Bone marrow (tissue), 2 donors: ENCODE data around the gene SLC35E1.
"Not testable (repeated sequence)": the region's sequence is repeated elsewhere in the genome, so short reads cannot be mapped to it uniquely, and the experiment has no call there.

Experiments
- DNase-seq, 2 donors: peaks; one replicate each; lab custom pipeline; 2025; lab: John Stamatoyannopoulos, UW

Gene SLC35E1

DNA sequence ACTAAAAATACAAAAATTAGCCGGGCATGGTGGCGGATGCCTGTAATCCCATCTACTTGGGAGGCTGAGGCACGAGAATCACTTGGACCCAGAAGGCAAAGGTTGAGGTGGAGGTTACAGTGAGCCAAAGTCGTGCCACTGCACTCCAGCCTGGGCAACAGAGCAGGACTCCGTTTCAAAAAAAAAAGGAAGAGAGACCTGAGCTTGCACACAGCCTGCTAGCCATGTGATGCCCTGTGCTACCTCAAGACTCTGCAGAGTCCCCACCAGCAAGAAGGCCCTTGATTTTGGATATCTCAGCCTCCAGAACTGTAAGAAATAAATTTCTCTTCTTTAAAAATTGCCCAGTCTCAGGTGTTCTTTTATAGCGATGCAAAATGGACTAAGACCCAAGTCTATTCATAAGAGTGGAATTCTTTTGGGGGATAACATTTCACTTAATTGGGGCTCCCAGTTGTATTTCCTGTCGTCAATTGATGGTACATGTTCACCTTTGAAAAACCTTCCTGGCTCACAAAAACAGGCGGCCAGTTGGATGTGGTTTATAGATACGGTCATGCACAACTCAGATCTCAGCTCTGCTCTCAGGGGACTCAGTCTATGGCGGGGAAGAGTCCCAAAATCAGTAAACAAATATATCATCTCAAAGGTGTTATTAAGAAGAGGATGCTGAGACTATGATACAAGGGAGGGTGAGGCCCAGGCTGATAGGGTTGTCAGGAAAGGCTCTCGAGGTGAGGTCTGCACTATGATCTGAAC is 27.6 kb downstream of the SLC35E1 start:
- DNase-seq = no peak

DNA sequence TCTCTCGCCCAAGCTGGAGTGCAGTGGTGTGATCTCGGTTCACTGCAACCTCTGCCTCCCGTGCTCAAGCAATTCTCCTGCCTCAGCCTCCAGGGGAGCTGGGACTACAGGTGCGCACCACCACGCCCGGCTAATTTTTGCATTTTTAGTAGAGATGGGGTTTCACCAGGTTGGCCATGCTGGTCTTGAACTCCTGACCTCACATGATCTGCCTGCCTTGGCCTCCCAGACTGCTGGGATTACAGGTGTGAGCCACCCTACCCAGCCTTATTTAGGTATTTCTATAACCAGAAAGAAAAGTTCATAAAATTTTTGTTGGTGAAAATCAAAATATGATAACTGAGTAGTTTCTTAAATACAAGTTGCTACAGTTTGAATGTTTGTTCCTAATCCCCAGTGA is 28.5 kb downstream of the SLC35E1 start:
- DNase-seq = not testable (repeated sequence)

DNA sequence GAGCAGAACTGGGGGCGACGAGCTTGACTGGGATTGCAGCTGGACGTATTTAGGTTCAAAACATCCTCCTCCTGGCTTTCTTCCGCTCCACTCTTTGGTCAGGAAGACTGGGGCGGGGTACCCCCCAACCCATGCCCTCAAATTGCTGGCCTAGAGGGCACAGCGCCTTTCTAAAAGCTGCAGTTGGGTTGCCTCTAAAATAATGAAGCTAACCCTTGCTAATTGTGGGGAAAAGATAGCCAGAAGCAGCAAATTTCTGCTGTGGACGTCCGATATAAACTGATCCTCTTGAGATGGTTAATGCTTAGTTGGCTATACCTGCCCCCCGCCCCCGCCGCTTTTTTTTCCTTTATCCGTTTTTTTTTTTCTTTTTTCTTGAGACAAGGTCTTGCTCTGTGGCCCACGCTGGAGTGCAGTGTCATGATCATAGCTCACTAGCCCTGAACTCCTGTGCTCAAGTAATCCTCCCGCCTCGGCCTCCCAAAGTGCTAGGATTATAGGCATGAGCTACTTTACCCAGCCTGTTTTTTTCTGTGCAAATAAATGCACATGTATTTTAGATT is 29.2 kb downstream of the SLC35E1 start:
- DNase-seq = no peak

DNA sequence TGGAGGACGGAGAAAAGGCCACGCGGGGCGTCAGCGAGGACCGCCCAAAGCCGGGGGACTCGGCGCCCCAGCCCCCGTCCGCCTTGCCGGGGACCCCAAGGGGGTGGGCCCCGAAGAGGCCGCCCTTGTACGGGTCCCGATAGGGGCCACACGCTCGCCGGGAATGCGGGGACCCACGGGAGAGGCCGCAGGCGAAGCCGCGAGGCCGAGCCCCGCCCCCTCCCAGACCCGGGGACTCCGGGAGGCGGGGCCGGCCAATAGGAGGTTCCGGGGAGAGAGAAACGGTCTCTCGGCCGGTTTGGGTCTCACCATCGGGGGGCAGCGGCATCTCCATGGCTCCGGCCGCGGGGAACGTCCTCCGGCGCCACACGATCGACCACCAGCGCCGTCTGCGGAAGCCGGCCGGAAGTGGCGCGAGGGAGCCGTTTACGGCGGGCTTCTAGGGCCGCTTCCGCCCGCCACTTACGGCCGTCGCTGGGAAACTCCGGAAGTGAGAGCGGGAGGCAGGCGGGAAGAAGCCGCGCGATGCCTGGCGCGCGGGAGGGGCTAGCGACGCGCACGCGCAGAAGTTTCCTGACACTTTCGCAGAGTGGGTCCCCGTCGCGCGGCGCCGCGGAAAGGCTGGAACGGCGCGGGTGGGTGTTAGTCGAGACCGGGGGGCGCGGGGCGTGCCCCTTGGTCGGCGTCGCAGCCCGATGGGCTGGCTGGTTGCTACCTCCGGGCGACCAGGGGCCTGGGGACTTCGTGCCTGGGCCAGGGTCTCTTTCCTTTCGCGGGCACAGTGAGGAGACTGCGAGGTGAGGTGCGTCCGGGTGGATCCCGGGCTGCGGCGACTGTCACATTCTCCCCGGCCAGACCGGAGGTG is 29.9 kb downstream of the SLC35E1 start, which contains the start of gene CHERP:
Gene CHERP, minus strand, starts transcription at position 393 of the 865 bp plus-strand sequence. Its CDS starts 59 bp downstream, at position 334.
- DNase-seq = peak; percentile 87 to 94

DNA sequence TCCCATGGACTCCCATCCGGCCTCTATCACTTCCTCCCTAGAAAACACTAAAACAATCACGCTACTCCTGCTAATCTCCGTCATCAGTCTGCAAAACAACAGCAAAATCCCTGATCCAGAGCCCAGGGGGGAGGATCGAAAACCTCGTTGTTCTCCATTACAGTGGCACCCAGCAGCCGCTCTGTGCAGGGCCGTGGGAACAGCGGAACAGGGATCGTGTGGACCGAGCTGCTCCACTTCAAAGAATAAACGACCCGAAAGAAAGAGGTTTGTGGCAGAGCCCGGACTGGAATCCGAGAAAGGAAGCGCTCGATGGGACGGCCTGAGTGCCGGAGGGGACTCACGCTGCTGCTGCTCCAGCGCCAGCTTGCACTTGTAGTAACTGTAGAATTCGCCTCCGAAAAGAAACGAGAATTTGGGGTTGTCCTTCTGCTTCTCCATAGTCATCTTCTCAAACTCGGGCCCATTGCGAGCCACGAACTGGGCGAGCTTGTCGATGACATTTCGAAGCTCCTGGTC is 30.6 kb downstream of the SLC35E1 start:
- no peak for DNase-seq

DNA sequence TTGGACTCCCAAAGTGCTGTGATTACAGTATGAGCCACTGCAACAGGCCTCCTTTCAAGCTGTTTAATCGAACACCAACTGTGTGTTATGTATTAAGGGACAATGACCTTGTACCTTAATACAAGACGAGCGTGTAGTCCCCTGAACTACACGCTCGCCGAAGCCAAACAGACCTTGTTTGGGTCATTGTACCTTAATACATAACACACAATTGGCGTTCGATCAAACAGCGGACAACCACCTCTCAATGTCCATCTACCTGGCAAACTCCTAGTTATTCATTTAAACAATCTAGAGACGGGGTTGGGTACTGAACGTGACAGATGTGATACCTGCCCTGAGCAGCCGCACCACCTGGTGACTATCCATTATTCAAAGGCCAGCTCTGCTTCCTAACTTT is 31.3 kb downstream of the SLC35E1 start:
- no peak for DNase-seq

DNA sequence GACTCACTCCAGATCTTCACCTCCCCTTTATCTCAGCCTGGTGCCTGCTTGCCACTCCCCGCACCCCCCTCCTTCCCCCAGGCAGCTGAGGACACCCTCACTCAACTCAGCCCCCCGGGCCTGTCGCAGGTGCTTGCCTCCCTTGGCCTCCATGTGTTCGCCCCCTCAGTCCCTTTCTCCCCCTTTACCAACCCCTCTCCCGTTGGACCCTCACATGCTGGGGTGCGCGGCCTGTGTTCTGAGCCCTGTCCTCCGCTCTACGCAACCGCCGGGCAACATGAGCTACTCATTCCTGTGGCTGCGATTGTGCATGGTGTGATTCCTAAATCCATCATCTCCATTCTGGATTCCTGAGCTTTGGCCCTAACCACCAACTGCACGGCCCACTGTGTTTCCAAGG is 35.1 kb downstream of the SLC35E1 start:
- DNase-seq = no peak

DNA sequence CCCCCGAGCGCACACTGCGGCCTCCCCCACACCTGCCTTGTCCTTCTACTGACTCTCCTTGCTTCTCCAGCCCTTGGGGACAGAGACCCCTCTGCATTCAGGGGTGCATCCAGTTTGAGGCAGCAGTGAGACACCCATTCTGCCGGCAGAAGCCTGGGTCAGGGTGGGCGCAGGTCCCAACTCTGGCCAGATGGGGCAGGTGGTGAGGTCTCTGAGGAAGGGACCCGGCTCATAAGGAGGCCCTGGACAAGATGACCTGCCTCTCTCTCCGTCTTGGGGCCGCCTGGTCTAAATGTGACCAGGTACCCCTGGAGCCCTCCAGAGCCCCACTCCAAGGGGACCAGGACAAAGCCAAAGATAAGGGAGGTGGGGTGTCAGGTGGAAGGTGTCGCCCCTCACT is 36.1 kb downstream of the SLC35E1 start:
- no peak for DNase-seq

DNA sequence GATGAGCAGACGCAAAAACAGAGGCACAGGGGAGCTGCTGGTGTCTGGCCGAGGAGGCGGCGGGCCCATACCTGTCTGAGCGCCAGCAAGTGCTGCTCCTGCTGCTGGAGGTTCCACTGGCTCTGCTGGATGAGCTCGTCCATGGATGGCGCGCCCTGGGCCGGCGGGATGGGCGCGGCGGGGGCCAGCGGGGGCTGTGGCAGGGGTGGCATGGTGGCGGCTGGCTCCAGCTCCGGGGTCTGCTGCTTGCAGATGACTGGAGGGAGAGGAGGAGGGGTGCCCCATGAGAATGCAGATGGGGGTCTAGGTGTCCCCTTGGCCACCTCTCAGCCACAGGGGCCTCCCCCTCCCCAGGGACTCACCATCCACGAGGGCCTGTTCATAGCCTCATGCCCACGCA is 36.8 kb downstream of the SLC35E1 start:
- DNase-seq = no peak

DNA sequence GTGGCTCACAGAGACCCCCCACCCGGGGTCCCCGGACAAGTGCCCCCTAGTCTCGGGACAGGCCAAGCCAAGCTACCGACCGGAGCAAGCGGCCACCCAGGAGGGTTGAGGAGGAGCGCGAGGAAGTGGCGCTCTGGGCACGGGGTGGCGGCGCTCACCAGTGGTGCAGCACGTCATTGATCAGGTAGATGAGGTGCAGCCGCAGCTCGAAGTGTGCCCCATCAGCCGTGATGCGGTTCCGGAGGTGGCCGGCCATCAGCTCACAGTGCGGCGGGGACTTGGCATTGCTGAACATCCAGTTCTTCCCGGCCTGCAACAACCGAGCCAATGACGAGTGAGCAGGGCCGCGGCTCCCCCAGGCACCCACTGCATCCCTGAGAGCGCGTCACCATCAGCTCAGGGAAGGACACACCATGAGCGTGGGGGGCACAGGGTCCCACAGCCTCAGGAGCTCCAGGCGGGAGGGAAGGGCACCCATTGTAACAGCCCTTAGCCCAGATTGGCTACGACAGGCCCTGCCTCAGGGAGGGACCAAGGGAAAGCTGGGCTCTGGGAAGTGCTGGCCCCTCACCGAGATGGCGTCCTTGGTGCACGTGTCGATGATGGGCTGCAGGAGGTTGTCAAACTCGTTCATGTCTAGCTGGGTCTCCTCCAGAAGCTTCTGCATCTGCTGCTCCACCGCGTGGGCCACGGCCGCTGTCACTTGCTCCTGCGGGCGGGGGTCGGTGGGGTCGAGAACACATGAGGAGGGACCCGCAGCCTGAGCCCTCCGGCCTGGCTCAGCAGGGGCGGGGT is 39.6 kb downstream of the SLC35E1 start:
- DNase-seq = no peak

DNA sequence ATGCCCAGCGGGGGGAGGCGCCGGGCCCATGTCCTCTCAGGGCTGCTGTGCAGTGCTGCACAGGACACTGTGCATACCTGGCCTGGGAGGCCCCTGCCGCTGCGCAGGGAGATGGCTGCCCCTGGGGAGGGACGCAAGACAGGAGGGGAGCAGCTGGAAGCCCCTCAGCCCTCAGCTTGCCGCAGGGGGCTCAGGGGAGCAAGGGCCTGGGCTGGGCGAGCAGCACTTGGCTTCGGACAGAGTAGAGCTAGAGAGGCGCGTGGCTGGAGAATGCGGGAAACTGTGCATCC is 40.9 kb downstream of the SLC35E1 start:
- no peak for DNase-seq

DNA sequence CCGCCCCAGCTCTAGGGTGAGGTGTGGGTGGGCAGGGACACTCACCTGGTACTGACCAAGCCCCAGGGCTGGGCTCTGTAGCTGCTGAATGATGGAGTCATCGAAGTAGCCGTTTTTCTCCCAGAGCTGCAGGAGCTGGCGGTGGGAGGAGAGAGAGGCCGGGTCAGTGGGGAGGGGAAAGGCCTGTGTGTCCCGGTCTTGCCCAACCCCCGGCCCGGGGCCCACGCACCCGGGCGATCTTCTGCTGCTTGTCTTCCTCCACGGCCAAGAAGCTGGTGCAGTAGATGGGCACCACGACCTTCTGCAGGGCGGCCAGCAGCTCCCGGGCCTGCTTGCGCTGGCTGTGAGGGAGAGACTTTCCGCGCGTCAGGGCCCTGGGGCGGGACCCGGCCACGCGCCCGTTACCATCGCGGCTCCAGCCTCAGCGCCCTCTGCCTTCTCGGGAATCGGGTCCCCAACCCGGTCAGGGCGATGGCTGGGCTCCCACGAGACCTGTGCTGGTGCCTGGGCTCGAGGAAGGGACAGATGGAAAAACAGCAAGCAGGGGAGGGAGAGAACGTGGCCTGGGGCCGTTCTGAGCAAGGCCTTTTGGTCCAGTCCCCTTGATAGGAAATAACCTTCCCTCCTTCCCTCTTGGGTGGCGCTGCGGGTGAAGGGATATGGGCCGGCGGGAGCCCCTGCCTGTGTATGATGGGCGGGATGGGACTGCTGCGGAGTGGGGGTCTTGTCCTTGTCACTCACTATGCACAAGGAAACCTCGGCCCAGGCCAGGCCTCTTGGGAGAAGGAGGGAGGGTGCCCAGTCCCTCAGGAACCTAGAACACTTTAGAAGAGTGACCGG is 41.5 kb downstream of the SLC35E1 start:
- no peak for DNase-seq

DNA sequence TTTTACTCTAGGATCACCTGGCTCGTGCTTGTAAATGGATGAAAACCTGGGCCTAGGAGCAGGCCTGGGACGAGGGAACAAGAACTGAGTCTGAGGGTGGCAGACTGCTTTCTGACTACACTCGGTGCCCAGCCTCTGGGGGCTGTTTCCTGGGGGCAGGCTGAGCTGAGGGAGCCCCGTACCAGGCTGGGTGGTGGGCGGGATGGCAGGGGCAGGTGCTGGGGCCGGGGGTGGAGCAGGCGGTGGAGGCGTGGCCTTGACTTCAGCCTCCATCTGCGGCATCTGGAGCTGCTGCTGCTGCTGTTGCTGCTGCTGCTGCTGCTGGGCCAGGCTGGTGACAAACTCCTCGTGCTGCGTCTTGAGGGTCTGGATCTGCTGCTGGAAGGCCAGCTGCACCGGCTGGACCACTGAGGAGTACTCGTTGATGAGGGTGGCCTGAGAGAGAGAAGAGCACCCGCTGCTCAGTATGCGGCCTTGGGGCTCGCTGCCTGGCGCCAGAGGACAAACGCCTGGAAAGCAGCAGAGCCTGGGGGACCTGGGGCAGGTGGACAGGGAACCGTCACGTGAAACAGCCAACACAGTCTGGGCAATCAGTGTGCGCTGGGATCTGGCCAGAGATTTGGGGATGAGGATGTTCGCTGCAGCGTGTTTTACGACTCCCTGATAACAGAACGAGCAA is 42.6 kb downstream of the SLC35E1 start:
- no peak for DNase-seq

DNA sequence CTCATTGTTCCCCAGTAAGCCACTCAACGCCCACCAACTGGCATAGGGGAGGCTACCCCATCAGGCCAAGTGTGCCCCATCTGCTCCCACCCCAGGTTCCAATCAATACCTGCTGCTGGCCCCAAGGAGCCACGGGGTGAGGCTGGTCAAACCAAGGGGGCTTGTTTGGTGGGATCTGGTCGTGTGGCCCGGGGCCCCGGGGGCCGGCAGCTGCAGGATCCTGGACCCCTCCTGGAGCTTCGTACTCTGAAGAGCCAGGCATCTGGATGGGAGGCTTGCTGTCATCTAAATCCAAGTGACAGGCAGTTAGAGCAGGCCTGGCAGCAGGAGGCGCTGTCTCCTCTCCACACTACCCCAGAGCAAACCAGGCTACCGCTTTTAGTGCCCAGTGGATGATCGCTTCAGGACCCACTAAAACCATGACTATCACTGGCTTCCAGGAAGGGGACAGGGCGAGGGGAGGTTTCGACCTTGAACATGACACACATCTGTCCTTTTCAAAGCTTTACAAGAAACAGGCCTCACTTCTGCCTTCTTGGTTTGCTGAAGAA is 44.2 kb downstream of the SLC35E1 start:
- DNase-seq = peak in 1 of 2 donors; percentile 10

DNA sequence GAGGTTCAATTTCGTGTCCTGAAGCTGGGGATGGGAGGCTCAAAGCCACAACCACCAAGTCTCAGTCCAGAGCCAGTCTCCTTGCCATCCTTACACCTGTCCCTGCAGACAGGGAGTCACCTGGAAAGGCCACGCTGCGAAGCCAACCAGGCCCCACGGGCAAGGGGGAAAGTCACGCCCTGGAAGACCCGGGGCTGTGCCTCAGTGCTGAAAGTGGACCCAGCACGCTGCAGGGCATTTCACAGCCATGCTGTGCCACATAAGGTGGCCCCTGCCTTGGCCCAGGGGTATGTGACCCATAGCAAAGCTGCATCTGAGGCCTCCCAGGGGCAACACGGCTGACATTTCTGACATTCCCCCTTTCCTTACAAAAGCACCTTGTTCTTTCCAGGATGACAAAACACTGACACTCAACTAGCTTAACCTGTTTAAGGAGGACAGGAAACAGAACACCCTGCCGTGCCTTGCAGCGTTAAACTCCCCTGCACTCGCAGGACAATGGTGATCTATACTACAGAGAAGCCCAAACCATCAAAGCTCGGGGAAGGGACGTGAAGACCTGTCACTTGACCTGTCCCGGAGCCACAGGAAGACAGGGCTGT is 44.8 kb downstream of the SLC35E1 start:
- no peak for DNase-seq

DNA sequence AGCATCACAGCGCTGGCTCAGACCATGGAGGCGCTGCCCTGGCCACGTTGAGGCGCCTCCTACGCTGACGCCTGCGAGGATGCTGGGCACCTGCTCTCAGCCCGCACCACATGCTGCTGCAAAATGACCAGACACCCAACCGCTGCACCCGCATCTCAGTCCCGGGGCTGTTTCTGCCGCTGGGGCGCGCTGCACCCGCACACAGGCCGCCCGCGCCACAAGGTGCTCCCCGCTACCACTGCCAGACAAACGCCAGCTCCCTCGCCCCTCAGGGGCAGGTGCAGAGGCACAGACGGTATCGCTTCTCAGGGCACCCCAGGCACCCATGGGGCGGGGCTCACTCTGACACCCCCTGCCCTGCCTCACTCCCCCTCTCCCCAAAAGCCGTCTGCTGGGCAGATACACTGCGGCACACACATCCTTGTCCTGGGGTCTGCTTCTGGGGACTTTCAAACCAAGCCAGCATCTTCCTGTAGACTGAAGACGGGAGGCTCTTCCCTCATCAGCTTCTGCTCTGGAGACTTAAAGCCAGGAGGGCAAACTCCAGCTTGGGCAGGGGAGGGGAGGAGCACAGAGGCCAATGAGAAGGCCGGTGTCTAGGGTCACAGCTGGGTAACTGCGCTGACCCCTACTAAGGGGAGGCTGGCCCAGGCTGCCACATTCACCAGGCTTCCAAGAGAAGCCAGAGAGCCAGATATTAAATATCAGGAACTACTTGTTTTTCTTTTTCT is 46.3 kb downstream of the SLC35E1 start:
- DNase-seq = no peak

DNA sequence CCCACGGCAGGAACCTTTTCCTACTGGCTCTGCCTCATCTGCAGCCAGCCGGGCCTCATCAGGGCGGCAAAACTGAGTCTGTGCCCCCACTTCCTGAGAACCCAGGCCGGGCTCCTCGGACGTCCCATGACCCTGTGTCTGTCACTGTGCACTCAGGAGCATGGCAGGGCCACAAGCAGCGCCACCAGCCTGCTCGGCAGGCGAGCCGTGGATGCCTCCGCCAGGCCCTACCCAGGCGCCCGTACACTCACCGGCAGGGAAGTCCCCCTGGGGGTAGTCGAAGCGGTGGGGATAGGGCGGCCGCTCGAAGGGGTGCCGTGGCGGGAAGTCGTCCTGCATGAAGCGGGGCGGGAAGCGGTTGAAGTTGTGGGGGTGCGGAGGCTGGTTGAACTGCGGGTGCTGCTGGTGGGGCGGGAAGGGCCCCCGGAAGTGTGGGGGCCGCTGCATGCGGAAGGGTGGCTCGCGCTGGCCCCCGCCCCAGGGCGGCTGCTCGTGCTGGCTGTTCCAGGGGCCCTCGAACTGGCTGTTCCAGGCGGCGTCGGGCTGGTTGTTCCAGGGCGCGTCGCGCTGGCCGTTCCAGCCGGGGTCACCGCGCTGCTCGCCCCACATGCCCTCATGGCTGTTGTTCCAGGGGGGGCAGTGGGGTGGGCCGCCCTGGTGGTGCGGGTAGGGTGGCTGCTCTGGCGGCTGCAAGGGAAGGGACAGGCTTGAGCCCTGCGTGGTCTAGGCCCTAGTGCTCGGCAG is 47.1 kb downstream of the SLC35E1 start:
- no peak for DNase-seq
